Measurements from ENCODE around the gene HAUS2.
"Not testable (repeated sequence)": the region's sequence is repeated elsewhere in the genome, so short reads cannot be mapped to it uniquely, and the experiment has no call there.

The HAUS2 gene

DNA sequence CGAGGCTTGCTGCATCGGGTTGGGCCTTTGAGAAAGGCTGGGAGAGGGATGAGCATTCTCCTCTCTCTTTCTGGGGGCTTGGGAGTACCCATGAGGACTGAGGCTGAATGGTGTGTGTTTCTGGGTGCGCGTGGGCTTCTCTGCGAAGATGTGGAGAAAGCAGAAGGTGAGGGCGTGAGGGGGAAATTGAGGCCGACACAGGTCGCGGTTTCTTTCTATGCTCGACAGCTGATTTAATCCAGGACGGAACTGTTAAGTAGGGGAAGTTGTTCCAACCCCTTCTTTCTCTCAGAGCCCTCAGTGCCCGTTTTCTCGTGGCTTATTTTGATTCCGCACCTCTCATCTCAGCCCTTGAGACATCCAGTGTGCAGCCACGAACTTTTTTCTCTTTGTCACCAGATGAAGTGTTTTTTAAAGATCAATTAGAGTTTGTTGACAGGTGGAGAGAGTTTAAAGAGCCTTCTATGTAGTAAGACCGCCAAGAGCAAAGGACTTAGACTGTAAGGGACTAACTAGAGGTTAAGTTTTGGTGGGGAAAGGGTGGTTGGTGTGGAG lies 27.5 kb downstream of the HAUS2 start:
- DNase-seq (ENCODE audit: low spot score) = peak; percentile 51

DNA sequence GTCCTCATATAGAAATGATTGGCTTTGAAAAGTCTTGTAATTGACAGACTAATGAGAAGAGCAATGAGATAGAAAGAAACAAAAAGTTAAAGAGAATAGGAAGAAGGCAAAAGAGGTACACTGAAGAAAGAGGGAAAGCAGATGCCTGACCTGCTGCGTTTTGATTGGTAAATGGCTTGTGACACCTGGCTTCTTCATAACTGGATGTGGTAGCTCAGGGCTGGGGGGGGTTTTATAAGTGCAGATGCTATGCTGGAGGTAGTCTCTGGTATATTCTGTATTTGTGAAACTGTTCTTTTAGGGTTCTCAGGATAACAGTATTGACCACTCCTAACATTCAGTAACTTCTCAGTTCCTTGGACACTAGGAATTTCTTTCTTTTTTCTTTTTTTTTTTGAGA lies 28.1 kb downstream of the HAUS2 start:
- DNase-seq (ENCODE audit: low spot score) = no peak

DNA sequence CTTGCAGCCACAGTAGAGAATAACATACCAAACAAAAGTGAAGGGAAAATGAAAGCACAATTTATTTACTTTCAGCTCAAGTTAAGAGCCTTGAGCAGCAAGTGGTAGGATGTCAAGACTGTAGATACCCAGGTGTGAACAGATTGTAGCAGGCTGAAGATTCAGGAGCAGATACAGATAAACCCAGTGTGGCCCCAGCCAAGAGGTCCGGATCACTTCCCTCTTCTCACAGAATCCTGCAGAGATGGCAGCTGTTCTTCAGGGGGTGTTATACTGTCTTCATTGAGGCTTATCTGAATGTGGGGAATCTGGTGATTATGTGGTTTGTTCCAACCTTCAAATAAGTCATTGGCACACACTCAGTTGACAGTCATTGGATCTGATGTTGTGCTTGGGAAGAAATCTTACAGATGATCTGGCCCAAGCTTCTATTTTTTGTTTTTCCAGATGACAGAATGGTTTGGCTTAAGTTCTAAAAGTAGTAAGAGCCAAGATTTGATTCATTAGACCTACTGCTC lies 28.9 kb downstream of the HAUS2 start:
- DNase-seq (ENCODE audit: low spot score) = peak; percentile 35

DNA sequence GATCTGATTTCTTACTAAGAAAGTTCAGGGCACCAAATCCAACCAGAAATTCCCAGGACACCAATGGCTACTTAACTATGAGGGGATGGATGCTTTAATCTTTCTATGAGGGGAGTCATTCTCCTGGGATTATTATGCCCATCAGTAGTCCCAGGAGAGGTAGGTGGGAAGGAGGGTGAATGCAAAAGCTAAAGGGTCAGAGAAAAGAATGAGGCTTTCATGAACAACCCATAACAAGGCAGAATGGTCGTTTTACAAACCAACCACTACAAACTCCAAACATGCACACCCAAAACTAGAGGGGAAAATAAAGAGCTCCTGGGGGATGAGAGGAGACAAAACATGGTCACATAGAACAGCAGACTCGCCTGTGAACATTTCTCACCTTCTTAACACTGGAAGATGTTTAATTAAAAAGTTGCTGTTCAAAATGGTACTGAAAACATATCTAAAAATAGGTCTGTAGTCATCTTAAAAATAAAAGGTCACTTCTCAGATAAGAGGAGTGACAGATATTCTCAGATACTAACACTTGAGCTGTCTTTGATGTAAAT lies 30.4 kb downstream of the HAUS2 start:
- DNase-seq (ENCODE audit: low spot score) = no peak

DNA sequence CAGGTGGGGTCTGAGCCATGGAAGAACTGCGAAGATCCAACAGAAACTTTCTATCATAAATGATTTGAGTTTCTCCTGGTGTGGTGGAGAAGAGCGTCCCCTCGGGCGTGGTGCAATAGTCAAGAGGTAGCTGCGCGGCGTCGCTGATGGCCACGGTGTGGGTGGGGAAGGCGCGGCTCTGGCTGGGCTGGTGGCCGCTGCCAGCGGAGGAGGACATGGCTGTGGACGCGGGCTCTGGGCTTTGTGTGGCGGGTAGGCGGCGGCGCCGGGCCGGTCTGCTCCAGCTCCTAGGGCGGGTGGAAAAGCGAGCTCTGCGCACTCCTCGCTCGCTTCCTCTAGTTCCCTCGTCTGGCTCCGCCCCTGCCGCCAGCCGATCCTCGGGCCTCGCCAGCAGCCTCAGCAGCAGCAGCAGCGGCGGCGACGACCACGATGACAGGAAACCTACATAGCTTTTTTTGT lies 32.7 kb downstream of the HAUS2 start:
- peak; percentile 87 for DNase-seq (ENCODE audit: low spot score)

DNA sequence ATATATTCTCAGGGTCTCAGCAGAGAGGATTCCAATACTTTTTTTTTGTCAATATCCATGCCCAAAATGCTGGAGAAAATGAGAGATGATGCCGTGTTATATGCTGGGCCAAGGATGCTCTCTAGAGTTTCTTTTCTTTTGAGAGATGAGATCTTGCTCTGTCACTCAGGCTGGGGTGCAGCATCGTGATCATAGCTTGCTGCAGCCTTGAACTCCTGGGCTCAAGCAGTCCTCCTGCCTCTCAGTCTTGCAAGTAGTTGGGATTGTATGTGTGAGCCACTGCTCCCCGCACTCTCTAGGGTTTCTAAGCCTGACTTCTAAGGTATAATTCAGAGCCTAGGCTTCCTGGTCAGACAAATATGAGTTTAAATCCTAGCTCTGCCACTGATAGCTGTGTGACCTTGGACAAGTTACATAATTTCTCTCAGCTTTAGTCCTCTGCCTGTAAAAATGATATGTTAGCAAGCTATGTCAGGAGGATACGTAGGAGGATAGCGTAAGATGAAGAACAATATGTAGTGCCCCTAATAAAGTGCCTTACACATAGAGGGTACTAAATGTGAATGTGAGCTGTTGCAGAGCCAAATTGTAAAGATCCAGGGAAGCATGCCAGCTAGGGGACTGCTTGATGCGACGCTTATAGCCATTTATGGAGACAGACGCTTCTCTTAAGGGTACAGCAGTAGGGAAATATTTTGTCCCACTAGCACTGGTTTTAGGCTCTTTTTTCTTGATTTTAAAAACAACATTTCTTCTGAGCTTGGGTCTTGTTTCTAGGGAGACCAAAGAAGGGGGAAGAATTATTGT lies 34.1 kb downstream of the HAUS2 start:
- DNase-seq (ENCODE audit: low spot score) = peak; percentile 39

DNA sequence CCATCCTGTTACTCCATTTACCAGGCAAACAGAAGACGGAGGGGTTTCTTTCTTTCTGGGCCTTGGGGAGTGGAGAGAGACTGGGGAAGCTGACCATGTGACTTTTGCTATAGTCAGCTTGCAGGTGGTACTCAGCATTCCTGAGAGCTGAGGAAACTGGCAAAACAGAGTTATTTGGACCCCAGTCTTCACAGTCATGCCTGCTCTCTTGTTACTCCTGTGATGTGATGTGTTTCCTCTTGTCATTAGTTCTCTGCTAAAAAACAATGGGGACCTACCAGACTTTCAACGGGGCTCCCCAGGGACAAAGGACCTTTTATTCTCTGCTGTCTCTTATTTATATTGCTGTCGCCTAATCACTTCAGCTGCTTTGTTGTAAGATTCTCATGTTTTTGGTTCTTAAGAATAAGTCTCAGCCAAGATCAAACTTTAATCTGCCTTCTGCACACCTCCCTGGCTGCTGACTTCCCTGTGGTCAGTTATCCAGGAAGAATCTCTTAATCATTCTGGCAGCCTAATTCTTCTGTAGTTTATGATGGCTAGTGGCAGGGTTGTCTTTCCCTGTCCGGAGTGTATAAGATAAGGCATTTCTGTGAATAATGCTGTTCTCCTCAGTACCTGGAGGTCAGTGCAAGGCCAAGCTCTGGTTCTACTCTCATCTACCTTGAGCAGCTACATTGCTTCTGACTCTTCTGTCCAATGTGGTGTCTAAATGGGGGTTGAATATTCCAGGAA lies 35.6 kb downstream of the HAUS2 start:
- peak; percentile 92 for DNase-seq (ENCODE audit: low spot score)

DNA sequence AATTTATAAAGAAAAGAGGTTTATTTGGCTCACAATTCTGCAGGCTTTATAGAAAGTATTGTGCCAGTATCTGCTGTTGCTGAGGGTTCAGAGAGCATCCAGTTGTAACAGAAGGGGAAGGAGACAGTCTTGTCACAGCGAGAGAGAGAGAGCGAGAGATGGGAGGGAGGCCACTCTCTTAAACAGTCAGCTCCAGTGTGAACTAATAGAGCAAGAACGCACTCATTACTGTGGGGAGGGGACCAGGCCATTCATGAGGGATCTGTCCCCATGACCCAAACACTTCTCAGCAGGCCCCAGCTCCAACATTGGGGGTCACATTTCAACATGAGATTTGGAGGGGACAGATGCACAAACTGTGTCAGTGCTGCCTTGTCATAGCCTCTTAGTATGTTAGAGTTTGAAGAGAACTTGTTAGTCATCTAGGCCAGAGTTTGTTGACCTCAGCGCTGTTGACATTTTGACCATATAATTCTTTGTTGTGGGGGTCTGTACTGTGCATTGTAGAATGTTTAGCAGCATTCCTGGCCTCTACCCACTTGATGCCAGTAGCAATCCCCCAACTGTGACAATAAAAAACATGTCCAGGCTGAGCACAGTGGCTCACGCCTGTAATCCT lies 42.1 kb downstream of the HAUS2 start:
- DNase-seq (ENCODE audit: low spot score) = no peak

DNA sequence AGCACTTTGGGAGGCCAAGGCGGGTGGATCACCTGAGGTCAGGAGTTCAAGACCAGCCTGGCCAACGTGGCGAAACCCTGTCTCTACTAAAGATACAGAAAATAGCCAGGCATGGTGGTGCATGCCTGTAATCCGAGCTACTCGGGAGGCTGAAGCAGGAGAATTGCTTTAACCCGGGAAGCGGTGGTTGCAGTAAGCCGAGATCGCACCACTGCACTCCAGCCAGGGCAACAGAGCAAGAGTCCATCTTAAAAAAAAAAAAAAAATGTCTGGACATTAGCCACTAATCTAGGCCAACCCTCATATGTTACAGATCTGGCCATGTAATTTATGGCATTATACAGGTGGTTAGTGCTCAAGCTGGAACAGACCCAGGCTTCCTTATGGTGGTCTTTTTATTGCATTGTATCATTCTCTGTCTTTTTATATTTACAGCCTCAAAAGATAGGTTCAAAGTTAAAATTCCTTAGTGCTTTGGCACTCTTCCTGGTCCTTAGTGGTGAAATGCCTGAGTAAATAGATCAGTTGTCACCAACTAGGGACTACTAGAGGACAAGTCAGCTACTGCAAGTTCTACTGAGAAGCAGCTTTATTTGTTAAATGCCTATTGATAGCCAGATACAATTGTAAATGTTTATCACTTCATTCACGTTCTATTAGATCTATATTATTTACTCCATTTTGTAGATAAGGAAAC lies 42.7 kb downstream of the HAUS2 start:
- DNase-seq (ENCODE audit: low spot score) = peak; percentile 68

DNA sequence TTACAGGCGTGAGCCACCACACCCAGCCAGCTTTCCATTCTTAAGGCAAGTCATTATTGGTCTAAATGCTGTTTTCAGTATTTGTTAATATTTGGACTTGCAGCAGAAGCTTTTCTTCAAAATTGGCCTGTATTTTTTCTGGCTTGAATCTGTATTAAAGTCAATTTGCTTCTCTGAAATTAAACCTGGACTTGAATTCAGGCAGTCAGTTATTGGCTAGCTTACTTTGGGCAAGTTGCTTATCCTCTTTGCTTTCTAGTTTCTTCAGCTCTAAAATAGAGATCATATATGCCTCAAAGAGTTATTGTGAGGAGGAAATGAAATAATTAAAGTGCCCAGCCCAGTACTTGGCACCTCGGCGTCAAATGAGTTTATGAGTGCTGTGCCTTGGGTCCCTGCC lies 44.1 kb downstream of the HAUS2 start:
- no peak for DNase-seq (ENCODE audit: low spot score)

DNA sequence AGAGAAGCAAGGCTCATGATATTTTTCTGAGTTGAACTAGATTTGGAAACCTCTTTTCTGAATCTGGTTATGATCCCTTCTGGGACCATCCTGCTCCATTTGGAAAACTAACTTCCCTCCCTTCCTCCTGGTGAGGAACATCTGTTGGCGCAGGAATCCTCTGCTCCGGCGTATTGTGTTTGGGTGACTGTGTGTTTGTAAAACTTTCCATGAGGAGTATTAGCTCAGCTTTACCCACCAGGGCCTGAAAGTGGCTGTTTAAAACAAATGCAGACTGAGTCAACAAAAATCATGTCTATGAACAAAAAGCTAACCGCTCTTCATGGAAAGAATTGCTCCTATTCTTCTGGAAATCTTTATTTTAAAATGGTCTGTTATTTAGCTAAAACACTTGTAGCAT lies 44.5 kb downstream of the HAUS2 start:
- no peak for DNase-seq (ENCODE audit: low spot score)

DNA sequence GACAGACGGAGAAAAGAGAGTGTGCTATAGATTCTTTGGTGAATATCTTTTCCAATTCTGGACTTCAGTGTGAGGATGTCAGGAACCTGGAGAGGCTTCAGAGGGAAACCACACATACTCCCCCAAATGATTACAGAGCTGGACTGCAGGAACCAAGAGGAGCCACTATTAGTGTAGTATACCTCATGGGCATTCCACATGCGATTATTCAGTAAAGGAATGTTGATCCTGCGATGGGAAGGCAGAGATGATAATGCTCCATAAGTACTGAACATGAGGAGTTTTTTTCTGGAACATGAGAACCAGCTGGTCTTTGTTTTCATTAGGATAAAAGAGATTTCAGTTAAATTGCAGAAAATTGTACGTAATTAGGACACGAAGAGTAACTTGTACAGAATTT lies 45.5 kb downstream of the HAUS2 start:
- DNase-seq (ENCODE audit: low spot score) = no peak

DNA sequence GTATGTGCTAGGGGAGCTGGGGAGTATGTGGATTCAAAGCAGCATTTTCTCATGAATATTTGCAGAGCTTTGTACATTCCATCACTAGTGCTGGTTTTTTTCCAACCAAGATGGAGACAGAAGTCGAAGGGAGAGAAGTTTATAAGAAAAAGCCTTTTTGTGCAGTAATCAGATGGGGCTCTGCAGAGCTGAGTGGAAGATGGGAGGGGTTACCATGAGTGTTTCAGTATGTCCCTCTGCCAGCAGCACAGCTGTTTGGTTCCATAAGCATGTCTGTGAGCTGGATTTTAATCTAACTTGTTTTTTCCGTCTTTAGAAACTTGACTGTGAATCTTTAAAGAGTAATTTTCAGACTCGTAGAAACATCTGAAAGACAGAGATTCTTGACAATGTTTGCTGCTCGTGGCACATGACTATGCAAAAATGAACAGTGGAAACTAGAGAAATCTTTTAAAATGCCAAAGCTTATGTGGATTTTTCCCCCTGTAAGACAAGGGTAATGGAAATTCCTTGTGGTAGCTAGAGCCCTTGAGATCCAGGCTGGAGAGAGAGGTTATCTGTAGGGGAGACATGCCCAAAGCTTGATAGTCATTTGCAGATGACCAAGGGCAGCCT lies 47.1 kb downstream of the HAUS2 start:
- DNase-seq (ENCODE audit: low spot score) = peak; percentile 44

DNA sequence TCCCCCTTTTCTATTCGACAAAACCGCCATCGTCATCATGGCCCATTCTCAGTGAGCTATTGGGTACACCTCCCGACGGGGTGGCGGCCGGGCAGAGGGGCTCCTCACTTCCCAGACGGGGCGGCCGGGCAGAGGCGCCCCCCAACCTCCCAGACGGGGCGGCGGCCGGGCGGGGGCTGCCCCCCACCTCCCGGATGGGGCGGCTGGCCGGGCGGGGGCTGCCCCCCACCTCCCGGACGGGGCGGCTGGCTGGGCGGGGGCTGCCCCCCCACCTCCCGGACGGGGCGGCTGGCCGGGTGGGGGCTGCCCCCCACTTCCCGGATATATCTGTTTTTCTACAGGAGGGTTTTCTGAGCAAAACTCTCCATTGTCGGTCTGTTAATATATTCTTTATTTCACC lies 52.7 kb downstream of the HAUS2 start:
- DNase-seq (ENCODE audit: low spot score) = not testable (repeated sequence)

DNA sequence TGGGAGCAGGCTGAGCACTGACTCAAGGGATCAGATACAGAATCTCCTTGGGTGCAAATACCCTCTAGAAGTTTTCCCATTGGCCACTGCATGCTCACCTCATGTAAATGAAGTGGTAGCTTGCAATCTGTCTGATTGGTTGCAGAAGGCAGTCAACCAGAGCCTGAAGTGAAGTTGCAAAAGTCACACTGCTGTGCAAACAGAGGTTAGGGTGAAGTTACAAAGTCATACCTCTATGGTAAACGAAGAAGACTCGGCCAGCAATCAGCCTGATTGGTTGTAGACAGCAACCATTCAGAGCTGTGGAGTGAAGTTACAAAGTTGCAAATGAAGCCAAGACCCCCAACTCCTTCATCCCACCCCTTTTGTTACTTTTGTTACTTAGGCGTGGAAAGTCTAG lies 53.9 kb downstream of the HAUS2 start:
- no peak for DNase-seq (ENCODE audit: low spot score)

DNA sequence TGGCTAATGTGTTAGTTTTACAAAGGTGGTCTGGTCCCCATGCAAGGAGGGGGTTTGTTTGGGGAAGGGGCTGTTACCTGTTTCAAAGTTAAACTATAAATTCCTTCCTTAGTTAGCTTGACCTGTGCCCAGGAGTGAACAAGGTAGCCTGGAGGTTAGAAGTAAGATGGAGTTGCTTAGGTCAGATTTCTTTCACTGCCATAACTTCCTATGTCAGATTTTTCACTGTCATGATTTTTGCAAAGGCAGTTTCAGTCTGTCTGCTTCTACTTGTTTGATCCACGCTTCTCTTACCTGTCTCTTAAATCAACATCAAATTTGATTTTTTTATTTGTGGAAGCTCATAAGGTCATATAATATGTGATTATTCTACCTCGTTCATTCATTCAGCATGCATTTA lies 55.3 kb downstream of the HAUS2 start:
- no peak for DNase-seq (ENCODE audit: low spot score)

DNA sequence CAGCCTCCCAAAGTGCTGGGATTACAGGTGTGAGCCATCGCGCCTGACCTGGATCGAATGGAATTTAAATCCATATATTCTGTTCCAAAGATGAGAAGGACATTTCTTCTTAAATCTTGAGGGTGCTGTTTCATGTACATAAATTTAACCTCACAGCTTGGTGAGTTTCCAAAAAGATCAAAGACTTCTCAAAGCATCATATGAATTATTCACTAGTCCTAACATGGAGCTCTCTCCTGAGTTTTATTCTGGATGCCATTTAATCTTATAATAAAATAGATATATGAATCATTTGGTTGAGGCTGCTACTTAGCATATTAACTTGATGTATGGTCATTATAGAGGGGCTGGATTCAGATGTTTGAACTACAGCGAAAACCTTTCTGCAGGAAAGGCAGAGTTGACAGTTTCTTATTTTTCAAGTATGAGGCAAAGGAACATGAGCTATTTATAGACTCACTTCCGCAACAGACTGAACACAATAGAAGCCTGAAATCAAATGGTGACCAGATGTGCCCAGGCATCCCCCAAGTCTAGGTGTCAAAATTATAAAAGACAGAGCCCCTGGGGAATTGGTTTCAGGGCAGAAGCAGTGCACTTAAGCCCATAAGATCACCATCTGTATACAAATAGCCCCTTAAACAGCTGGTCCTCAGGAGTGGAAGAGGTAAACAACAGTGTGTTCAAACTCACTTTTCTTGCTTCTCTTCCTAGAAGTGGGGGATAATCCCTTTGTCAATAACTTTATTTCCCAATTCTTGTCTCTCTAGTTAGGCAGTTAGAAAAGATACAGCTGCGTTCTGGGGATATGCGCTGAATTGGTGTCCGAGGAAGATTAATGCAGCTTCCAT lies 56.5 kb downstream of the HAUS2 start:
- DNase-seq (ENCODE audit: low spot score) = no peak

DNA sequence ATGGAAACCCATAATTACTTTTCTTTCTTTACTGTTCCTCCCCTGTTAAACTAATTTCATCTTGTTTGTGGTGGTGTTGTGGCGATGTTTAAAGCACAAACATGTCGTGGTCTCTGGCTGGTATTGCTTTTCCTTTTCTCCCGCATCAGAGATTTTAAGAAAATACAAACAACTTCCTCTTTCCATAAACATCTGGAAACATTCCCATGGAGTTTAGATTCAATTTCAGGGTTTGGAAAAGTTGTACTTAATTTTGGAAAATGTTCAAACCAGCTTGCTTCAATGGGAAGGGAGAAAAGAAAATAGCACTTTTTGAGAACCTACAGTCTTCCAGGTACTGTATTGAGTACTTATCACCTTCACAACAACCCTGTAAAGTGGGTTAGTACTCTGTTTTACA lies 57.2 kb downstream of the HAUS2 start:
- DNase-seq (ENCODE audit: low spot score) = no peak

DNA sequence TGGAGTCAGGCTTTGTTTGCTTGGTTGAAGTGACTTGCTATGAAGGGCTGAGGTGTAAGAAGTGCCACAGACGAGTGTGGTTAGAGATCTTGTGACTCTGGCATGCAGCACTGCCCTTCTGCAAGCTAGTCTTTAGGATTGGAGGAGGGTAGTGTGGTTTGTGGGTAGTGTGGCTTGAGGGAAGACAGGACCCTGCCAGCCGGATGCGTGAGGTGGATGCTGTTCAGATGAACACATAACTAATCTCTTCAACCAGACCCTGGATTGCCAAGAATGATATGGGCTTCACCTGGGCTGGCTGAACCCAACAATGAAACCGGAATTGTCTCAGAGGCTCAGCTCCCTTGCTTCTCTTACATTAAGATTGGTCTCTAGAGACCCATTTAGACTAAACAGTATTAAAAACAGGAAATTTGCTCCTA lies 59.5 kb downstream of the HAUS2 start:
- peak; percentile 49 for DNase-seq (ENCODE audit: low spot score)

Measured in pons (tissue), 1 donor.